Mammary epithelial cell (primary cell): ENCODE results near the gene ANKZF1.

Experiments
- CTCF ChIP-seq, 2 donors: IDR thresholded peaks in 1 of 2; conservative IDR thresholded peaks in 1 of 2; 2 replicates each; pipeline ENCODE4 v1.5.1; 2011 to 2012; ENCODE audit warnings: inconsistent platforms in 2 of 2, low read length in 2 of 2, mild to moderate bottlenecking in 2 of 2, control low read depth in 1 of 2, low read depth in 1 of 2; ENCODE audit not compliant: insufficient read depth in 1 of 2; ENCODE audit errors: extremely low read depth in 1 of 2
- EZH2 ChIP-seq: IDR thresholded peaks from 2 replicates; pipeline ENCODE4 v1.6.1; 2012; ENCODE audit warnings: low read length, inconsistent platforms, borderline replicate concordance

GRCh38 chr2:219219784-219220532 is 9.6 kb upstream of the ANKZF1 start:
- TF ChIP-seq EZH2 (no peak), CTCF (conservative IDR thresholded peaks at IDR 0.05 in 1 of 2, IDR thresholded peaks at IDR 0.05 in 1 of 2; ENCODE audit: extremely low read depth in 1 of 2, insufficient read depth in 1 of 2, low read depth in 1 of 2, low read length in 2 of 2) (no peak)
